WERI-Rb-1 (cell line): ENCODE data around the gene NTRK1.

Experiments
- DNase-seq: peaks from one replicate; pipeline ENCODE4 v3.0.0-alpha.2; 2020
- H3K27ac ChIP-seq: fragments of 250-450 bp; sonication (Bioruptor Pico); 2 replicates; pipeline ENCODE4 v1.5.1; 2020; ENCODE audit warnings: mild to moderate bottlenecking, moderate library complexity
- H3K27me3 ChIP-seq: fragments of 250-450 bp; sonication (Bioruptor Pico); 2 replicates; pipeline ENCODE4 v1.5.1; 2021; ENCODE audit warnings: mild to moderate bottlenecking, low read depth, moderate library complexity; ENCODE audit not compliant: insufficient read depth, severe bottlenecking
- H3K36me3 ChIP-seq: fragments of 250-450 bp; sonication (Bioruptor Pico); 2 replicates; pipeline ENCODE4 v1.5.1; 2020; ENCODE audit warnings: mild to moderate bottlenecking, moderate library complexity
- H3K4me3 ChIP-seq: 2 replicates; pipeline ENCODE4 v1.5.1; 2011; ENCODE audit warnings: low read depth, mild to moderate bottlenecking, control low read depth, low read length
- H3K9me3 ChIP-seq: fragments of 250-450 bp; sonication (Bioruptor Pico); 2 replicates; pipeline ENCODE4 v1.5.1; 2021; ENCODE audit warnings: mild to moderate bottlenecking, moderate library complexity; ENCODE audit not compliant: severe bottlenecking
- TF ChIP-seq, protein P1 (sequence below): IDR thresholded peaks from 2 replicates; pipeline ENCODE4 v1.5.1; 2011; ENCODE audit warnings: low read depth, mild to moderate bottlenecking, control low read depth, inconsistent platforms, low read length

Gene NTRK1

DNA sequence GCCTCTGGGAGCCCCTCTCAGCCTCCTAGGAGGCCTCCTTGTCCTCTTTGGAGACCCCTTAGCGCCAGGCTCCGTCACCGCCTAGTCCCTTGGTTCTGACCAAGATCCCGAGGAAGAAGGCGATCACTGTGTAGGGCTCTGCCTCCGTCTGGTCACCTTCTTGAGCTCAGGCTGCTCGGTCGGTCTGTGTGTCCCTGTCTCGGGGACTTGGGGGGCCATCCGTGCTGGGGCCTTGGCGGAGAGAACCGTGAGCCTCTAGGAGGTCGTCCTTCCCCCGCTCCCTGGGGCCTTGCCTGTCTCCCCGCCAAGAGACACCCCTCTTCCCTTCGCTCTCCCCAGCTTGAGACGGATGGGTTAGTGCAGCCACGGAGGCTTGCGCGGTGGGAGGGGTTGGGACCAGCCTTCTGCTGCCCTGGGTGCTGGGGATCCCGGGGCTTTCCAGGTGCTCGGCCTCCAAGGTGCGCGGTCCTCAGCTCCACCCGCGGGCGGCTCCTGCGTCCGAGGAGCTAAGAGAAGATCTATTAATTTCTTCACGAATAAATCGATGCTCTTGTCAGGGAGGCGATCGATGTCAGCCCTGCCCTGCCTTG, 1.0 kb upstream of the NTRK1 start:
- H3K36me3 ChIP-seq, result no peaks in the 10 kb centered on the region
- TF ChIP-seq, protein P1, sequence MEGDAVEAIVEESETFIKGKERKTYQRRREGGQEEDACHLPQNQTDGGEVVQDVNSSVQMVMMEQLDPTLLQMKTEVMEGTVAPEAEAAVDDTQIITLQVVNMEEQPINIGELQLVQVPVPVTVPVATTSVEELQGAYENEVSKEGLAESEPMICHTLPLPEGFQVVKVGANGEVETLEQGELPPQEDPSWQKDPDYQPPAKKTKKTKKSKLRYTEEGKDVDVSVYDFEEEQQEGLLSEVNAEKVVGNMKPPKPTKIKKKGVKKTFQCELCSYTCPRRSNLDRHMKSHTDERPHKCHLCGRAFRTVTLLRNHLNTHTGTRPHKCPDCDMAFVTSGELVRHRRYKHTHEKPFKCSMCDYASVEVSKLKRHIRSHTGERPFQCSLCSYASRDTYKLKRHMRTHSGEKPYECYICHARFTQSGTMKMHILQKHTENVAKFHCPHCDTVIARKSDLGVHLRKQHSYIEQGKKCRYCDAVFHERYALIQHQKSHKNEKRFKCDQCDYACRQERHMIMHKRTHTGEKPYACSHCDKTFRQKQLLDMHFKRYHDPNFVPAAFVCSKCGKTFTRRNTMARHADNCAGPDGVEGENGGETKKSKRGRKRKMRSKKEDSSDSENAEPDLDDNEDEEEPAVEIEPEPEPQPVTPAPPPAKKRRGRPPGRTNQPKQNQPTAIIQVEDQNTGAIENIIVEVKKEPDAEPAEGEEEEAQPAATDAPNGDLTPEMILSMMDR, result no peak
- H3K27me3 ChIP-seq, result no peaks in the 10 kb centered on the region
- H3K27ac ChIP-seq, result peak overlapping the region; percentile 43
- DNase-seq, result peak; percentile 46
- no peaks in the 10 kb centered on the region for H3K9me3 ChIP-seq
- H3K4me3 ChIP-seq, result peak overlapping the region; percentile 70

DNA sequence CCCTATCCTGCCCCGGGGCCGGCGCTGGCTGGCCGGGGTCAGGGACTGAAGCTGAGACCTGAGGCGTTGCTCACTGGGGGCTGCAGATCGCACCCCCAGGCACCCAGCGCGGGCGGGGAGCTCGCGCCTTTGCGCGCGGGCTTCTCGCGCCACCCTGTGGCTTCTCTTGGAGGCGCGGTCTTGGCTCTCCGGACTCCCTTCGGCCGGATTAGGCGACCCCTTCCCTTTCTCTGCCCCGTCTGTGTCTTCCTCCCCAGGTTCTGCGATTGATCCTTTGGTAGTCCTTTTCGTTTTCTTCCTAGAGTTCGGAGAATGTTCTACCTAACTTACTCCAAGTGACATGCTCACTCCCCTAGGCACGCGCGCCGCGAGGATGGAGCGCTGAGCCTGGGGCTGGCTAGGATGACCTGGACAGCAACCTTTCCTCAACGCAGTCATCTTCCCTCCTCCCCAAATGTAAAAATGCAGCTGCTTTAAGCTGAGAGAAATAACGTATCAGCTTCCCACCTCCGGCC, 495 bp upstream of the NTRK1 start:
- peak overlapping the region; percentile 70 for H3K4me3 ChIP-seq
- peak; percentile 84 for DNase-seq
- TF ChIP-seq, protein P1, result peak; percentile 99
- no peaks in the 10 kb centered on the region for H3K9me3 ChIP-seq
- no peaks in the 10 kb centered on the region for H3K36me3 ChIP-seq
- no peaks in the 10 kb centered on the region for H3K27me3 ChIP-seq
- H3K27ac ChIP-seq, result peak overlapping the region; percentile 43

DNA sequence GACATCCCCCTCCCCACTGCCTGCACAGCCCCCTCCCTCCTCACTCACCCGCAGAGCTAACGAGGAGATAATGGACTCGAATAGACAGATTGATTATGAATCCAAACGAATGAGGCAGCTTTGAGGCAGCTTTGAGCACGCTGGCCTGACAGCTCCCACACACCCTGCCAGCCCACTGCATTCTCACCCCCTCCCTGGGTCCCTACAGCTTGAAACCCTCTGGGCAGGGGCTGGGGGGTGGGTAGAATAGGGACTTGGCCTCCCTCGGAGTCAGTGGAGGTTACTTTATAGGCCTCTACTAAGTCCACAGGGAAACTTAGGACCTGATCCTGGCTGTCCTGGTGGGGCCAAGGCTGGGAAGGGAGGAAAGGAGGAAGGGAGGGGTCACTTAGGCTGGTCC, 1.9 kb downstream of the NTRK1 start:
- H3K36me3 ChIP-seq, result no peaks in the 10 kb centered on the region
- DNase-seq, result no peak
- H3K9me3 ChIP-seq, result no peaks in the 10 kb centered on the region
- no peak overlapping the region for H3K4me3 ChIP-seq
- TF ChIP-seq, protein P1, result no peak
- H3K27me3 ChIP-seq, result no peaks in the 10 kb centered on the region
- H3K27ac ChIP-seq, result no peak overlapping the region

DNA sequence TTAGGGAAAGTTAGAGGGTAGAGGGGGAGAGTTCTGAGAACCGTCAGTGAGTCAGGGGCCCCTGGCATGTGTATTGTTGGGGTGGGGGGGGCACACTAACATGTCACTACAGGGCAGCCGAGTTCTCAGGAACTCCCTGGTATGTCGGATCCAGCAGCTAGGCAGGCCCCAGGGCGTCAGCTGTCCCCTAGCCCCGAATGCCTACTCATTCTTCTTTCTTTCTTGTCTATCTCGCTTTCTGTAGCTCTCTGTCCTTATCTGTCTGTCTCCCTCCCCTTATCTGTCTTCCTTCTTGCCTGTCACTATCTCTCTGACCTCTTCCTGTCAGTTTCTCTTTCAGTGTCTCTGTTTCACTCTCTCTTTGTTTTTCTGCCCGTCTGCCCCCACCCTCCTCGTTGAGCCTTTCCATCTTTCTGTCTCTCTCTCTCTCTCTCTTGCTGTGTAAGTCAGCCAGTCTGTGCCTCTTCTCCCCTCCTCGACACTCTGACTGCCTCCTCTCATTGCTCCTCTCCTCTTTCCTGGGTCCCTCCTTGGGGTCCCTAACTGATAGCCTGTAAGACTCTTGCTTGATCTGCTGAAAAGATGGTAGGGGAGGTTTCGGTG, 2.4 kb downstream of the NTRK1 start:
- H3K9me3 ChIP-seq, result no peaks in the 10 kb centered on the region
- no peak overlapping the region for H3K27ac ChIP-seq
- no peak overlapping the region for H3K4me3 ChIP-seq
- no peak for DNase-seq
- H3K36me3 ChIP-seq, result no peaks in the 10 kb centered on the region
- no peaks in the 10 kb centered on the region for H3K27me3 ChIP-seq
- TF ChIP-seq, protein P1, result no peak

DNA sequence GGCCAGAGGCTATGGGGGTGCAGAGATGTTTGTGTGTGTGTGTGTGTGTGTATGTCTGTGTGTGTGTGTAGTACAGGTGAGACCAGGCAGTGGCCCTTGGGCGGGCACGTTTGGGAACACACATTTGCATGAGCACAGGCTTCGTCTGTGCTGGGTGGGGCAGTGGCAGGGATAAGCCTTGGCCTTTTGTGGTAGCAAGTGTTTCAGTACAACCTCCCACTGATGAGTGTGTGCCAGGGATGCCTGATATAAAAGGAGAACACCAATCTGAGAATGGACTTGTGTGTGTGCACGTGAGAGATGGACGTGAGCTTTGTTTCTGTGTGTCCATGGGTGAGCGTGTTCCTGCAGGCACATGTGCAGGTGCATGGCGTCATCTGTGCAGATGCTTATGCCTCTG, 3.0 kb downstream of the NTRK1 start:
- H3K27ac ChIP-seq, result no peak overlapping the region
- H3K4me3 ChIP-seq, result no peak overlapping the region
- H3K27me3 ChIP-seq, result no peaks in the 10 kb centered on the region
- TF ChIP-seq, protein P1, result no peak
- no peak for DNase-seq
- no peaks in the 10 kb centered on the region for H3K36me3 ChIP-seq
- H3K9me3 ChIP-seq, result no peaks in the 10 kb centered on the region

DNA sequence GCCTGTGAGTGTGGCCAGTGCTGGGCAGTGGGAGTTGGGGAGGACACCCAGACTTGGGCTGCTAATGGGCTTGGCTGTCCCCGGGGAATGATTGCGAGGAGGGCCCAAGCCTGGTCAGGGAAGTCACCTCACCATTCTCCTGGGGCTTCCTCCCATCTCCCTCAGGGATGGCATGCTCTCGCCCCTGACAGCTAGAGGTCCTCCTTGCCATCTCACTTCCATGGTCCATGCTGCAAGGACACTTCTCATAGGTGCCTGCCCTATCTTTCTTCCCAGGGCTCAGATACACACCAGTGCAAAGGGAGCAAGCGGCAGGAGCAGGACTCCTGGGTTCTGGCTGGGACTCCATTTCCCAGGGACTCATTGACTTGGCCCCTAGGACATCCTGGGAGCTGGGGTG, 4.1 kb downstream of the NTRK1 start:
- H3K9me3 ChIP-seq, result no peaks in the 10 kb centered on the region
- DNase-seq, result peak; percentile 66
- TF ChIP-seq, protein P1, result peak; percentile 75
- no peak overlapping the region for H3K4me3 ChIP-seq
- no peak overlapping the region for H3K27ac ChIP-seq
- no peaks in the 10 kb centered on the region for H3K27me3 ChIP-seq
- no peaks in the 10 kb centered on the region for H3K36me3 ChIP-seq
